ENCODE results near the gene EIF1AX. TPM values are rescaled to one million over a fixed set of nuclear protein-coding genes. Genes with fewer than 3 reads are reported as not detected.

Gene EIF1AX
- total RNA-seq, 1 donor: 29.0 TPM

- H4K20me1 ChIP-seq (ENCODE audit: insufficient read depth, low read length): no peaks in the 10 kb centered on the region
- no peaks in the 10 kb centered on the region for H3K4me1 ChIP-seq (ENCODE audit: insufficient read depth, low read length)
- no peaks in the 10 kb centered on the region for H3K27me3 ChIP-seq (ENCODE audit: insufficient read depth, low read length)
- no peaks in the 10 kb centered on the region for H3K36me3 ChIP-seq (ENCODE audit: insufficient read depth, low read length)
- no peak overlapping the region for H3K27ac ChIP-seq (ENCODE audit: low read depth, low read length)
- H3K4me3 ChIP-seq (ENCODE audit: insufficient read depth, low read length): no peak overlapping the region
- no peak for DNase-seq (ENCODE audit: insufficient read length, low spot score, missing footprints)
- TF ChIP-seq, protein P1, sequence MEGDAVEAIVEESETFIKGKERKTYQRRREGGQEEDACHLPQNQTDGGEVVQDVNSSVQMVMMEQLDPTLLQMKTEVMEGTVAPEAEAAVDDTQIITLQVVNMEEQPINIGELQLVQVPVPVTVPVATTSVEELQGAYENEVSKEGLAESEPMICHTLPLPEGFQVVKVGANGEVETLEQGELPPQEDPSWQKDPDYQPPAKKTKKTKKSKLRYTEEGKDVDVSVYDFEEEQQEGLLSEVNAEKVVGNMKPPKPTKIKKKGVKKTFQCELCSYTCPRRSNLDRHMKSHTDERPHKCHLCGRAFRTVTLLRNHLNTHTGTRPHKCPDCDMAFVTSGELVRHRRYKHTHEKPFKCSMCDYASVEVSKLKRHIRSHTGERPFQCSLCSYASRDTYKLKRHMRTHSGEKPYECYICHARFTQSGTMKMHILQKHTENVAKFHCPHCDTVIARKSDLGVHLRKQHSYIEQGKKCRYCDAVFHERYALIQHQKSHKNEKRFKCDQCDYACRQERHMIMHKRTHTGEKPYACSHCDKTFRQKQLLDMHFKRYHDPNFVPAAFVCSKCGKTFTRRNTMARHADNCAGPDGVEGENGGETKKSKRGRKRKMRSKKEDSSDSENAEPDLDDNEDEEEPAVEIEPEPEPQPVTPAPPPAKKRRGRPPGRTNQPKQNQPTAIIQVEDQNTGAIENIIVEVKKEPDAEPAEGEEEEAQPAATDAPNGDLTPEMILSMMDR (IDR thresholded peaks at IDR 0.05; ENCODE audit: extremely low read depth, low read depth, low read length): no peak
- no peak overlapping the region for H3K4me2 ChIP-seq (ENCODE audit: insufficient read depth, low read length)
- H3K9me3 ChIP-seq (ENCODE audit: low read depth, low read length): no peaks in the 10 kb centered on the region
- no peak overlapping the region for H2AFZ ChIP-seq (ENCODE audit: low read length)
- H3K79me2 ChIP-seq (ENCODE audit: insufficient read depth, low read length): no peaks in the 10 kb centered on the region
These were observed 51.8 kb downstream of the EIF1AX start for GRCh38 chrX:20089845-20090244.

GRCh38 chrX:20080277-20080676 lies 61.4 kb downstream of the EIF1AX start:
- Histone ChIP-seq H3K79me2 (ENCODE audit: insufficient read depth, low read length) (no peaks in the 10 kb centered on the region), H3K27me3 (ENCODE audit: insufficient read depth, low read length) (no peaks in the 10 kb centered on the region), H3K4me2 (ENCODE audit: insufficient read depth, low read length) (no peak overlapping the region), H3K9me3 (ENCODE audit: low read depth, low read length) (no peaks in the 10 kb centered on the region), H3K4me1 (ENCODE audit: insufficient read depth, low read length) (no peaks in the 10 kb centered on the region), H3K36me3 (ENCODE audit: insufficient read depth, low read length) (no peaks in the 10 kb centered on the region), H2AFZ (ENCODE audit: low read length) (no peak overlapping the region), H3K4me3 (ENCODE audit: insufficient read depth, low read length) (no peak overlapping the region), H3K27ac (ENCODE audit: low read depth, low read length) (no peak overlapping the region), H4K20me1 (ENCODE audit: insufficient read depth, low read length) (no peaks in the 10 kb centered on the region)
- TF ChIP-seq, protein P1 (IDR thresholded peaks at IDR 0.05; ENCODE audit: extremely low read depth, low read depth, low read length): no peak
- no peak for DNase-seq (ENCODE audit: insufficient read length, low spot score, missing footprints)

Small RNA genes within 50 kb of the gene (small RNA-seq; reads per million reads assigned to genes)
- 25.4 reads per million, percentile 95 among the genes with 10 or more reads in this experiment for gene RF00493
- gene RF00494: not detected

Other genes starting within 250 kb of the EIF1AX start
- 7.6 and 10.0 TPM in 2 replicates for gene BCLAF3, start 150.8 kb downstream of the EIF1AX start, total RNA-seq
- gene MAP7D2, start 24.9 kb downstream of the EIF1AX start, total RNA-seq: under 0.01 and 0.36 TPM in 2 replicates
- gene RPS6KA3, start 125.1 kb upstream of the EIF1AX start, total RNA-seq: 45.4 and 54.6 TPM in 2 replicates

Data from osteoblast (primary cell).